Measurements from ENCODE around the gene FGD2. TPM values are rescaled to one million over a fixed set of nuclear protein-coding genes. Genes with fewer than 3 reads are reported as not detected.
A peak's percentile ranks its signal among the peaks of the same experiment; 100 is the strongest.

FGD2 gene
- total RNA-seq, 1 donor from 2014 or later = 56.9 TPM

- peak; percentile 38 for DNase-seq
- H3K4me3 ChIP-seq = no peak overlapping the region
- no peaks in the 10 kb centered on the region for H3K9me3 ChIP-seq
- peak; percentile 16 for ATAC-seq
- intact Hi-C loops (cut with DNase I) = no loop called here
- peaks cover 35% of the 10 kb centered on the region for H3K4me1 ChIP-seq
- peaks cover 51% of the 10 kb centered on the region for H3K36me3 ChIP-seq
- TF ChIP-seq CTCF (IDR thresholded peaks at IDR 0.05) = no peak
- H3K27ac ChIP-seq = no peak overlapping the region
- H3K27me3 ChIP-seq = no peaks in the 10 kb centered on the region
Measured at GRCh38 chr6:36978421-36979346, 26.8 kb upstream of the FGD2 start.

- Histone ChIP-seq H3K4me3 (no peak overlapping the region), H3K27ac (no peak overlapping the region), H3K9me3 (no peaks in the 10 kb centered on the region), H3K27me3 (no peaks in the 10 kb centered on the region), H3K4me1 (peaks cover 42% of the 10 kb centered on the region), H3K36me3 (peaks cover 44% of the 10 kb centered on the region)
- DNase-seq (peak; percentile 65), ATAC-seq (peak; percentile 60)
- intact Hi-C loops (cut with DNase I) = no loop called here
- TF ChIP-seq CTCF (IDR thresholded peaks at IDR 0.05) = peak; percentile 51
Measured at GRCh38 chr6:36979347-36979742, 26.1 kb upstream of the FGD2 start.

- ATAC-seq = no peak
- no peak for TF ChIP-seq CTCF (IDR thresholded peaks at IDR 0.05)
- no peaks in the 10 kb centered on the region for H3K27me3 ChIP-seq
- peaks cover 36% of the 10 kb centered on the region for H3K36me3 ChIP-seq
- no peaks in the 10 kb centered on the region for H3K9me3 ChIP-seq
- DNase-seq = no peak
- peaks cover 45% of the 10 kb centered on the region for H3K4me1 ChIP-seq
- intact Hi-C loops (cut with DNase I) = no loop called here
- H3K4me3 ChIP-seq = no peak overlapping the region
- no peak overlapping the region for H3K27ac ChIP-seq
Measured at GRCh38 chr6:36980129-36980528, 25.3 kb upstream of the FGD2 start.

- intact Hi-C loops (cut with DNase I) = no loop called here
- peaks cover 27% of the 10 kb centered on the region for H3K36me3 ChIP-seq
Measured at GRCh38 chr6:36980876-36981619, 24.4 kb upstream of the FGD2 start.

GRCh38 chr6:36983538-36983937 is 21.9 kb upstream of the FGD2 start:
- Histone ChIP-seq H3K36me3 (peaks cover 2% of the 10 kb centered on the region), H3K27ac (no peak overlapping the region), H3K4me3 (no peak overlapping the region), H3K4me1 (peaks cover 53% of the 10 kb centered on the region), H3K9me3 (no peaks in the 10 kb centered on the region), H3K27me3 (no peaks in the 10 kb centered on the region)
- TF ChIP-seq CTCF (IDR thresholded peaks at IDR 0.05) = no peak
- intact Hi-C loops (cut with DNase I) = no loop called here
- DNase-seq (no peak), ATAC-seq (no peak)

More at GRCh38 chr6:36980876-36981619, 24.4 kb upstream of the FGD2 start:
- no peak for TF ChIP-seq CTCF (IDR thresholded peaks at IDR 0.05)
- no peaks in the 10 kb centered on the region for H3K9me3 ChIP-seq
- no peak overlapping the region for H3K4me3 ChIP-seq
- no peak overlapping the region for H3K27ac ChIP-seq
- DNase-seq (peak; percentile 56), ATAC-seq (no peak)
- H3K27me3 ChIP-seq = no peaks in the 10 kb centered on the region
- peaks cover 45% of the 10 kb centered on the region for H3K4me1 ChIP-seq

All from upper lobe of right lung (tissue), 1 donor.